HG02884 (cell line): ENCODE results near the gene EP400.

Experiments
- ATAC-seq: cut with Tn5 transposase; IDR thresholded peaks from one replicate; pipeline ENCODE4 v1.9.1; 2021; ENCODE audit warnings: mild to moderate bottlenecking, moderate library complexity; ENCODE audit not compliant: unreplicated experiment

The EP400 gene

DNA sequence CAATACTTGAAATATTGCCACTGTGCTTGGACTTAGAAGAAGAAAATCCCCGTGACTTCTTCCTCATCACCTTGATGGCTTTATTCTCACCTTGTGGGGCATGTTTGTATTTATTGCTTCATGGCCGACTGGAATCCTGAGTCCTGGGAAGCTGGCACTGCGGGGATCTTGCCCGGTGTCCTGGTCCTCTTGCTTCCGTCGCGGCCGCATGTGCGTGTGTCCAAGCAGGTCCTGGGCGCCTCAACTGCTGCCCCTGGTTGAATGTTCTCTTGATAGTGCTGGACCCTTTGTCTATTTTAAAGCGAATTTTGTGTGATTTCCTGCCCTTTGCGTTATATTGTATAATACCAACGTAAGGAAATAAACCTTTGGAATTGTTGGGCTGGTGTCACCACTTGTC lies 27.0 kb upstream of the EP400 start:
- no peak for ATAC-seq

DNA sequence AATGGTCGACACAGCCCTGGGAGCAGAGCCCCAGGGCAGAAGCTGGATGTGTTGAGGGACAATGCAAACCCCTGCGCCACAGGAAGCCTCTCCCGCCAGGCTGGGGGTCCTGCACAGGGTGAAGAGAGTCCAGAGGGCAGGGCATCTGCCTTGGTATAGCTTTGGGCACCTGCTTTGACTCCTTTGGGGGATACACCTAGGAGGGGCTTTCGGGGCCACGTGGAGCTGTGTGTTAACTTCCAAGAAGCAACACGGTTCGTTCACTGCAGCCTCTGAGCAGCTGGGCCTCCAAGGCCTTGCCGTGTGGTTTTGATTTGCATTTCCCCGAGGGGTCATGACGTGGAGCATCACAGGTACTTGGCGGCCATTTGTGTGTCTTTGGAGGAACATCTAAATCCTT lies 26.5 kb upstream of the EP400 start:
- peak; percentile 69 for ATAC-seq

DNA sequence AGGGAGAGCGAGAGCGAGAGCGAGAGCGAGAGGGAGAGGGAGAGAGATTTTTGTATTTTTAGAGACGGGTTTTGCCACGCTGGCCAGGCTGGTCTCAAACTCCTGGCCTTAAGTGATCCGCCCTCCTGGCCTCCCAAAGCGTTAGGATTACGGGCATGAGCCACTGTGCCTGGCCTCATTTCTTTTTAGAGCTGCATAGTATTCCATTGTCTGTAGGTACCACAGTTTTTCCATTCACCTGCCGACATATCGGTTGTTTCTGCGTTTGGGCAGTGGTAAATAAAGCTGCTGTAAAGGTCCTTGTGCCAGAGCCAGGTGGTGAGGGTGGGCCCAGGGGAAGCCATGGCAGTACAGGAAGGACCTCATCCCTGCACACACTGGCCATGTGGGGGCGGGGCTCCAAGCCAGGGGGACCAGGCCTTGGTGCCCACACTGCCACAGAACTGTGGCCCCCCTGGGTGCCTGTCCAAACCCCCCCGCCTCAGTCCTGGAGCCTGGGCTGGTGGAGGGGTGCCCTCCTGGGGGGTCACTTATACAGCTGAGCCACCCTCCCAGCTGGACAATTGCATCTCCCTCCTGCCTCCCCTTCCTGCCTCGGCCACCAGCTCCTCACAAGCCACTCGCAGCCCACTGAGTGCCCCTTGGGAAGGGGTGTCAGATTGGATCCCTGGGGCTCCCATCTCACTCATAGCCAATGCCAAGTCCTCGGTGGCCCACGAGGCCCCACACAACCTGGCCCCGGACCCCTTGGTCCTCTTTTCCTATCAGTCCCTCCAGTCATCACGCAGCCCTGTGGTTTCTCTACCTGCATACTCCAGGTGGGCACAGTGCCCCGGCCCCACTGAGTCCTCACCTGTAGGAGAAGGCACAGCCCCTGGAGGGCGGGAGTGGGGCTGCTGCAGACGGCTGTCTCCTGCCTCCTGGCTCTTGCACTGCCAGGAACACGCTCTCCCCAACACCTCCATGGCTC lies 22.3 kb upstream of the EP400 start:
- ATAC-seq = no peak

DNA sequence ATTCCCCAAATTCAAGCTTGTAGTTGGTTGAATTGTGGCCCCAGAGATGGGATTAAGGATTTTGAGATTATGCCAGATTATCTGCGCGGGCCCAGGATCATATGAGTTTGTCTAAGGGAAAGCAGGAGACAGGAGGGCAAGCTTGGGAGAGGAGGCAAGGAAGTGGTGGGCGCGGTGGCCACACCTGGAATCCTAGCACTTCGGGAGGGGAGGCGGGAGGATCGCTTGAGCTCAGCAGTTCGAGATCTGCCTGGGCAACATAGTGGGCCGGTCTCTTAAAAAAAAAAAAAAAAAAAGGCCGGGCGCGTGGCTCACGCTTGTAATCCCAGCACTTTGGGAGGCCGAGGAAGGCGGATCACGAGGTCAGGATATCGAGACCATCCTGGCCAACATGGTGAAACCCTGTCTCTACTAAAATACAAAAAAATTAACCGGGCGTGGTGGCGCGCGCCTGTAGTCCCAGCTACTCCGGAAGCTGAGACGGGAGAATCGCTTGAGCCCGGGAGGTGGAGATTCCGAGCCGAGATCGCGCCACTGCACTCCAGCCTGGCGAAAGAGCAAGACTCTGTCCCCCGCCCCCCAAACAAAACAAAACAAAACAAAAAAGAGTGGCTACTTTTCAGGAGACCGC lies 21.5 kb upstream of the EP400 start:
- no peak for ATAC-seq

DNA sequence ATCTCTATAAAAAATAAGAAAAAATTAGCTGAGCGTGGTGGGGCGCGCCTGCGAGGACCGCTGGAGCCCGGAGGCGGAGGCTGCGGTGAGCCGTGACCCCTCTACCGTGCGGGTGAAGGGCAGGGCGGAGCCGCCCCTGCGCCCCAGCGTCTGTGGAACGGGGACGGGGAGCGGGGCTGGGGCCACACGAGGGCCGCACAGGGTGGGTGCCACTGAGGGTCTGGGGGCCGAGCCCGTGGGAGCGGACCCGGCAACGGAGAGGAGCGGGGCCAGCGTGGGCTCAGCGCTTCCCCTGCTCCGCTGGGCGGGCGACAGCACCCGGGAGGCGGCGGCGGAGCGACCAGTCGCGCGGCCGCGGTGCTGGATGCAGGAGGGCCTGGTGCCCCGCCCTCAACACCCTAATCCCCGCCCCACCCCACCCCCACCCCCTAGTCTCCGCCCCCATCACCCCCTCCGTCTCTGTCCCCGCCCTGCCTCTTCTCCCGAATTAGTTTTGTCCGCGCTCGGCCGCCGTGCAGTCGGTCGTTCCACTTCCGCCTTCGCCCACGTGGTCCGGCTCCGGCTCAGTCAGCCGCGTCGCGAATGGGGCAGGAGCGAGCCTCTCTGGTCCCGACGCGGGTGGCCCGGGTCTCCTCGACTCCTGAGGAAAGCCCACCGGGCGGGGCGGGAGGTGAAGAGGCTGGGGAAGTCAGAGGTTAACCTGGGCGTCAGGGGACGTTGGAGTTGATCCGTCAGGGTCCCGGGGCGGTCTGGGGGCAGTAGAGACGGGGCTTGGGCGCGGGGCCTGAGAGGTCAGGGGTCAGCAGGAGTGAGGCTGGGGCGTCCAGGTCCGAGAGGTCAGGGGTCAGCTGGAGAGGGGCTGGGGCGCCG lies 20.8 kb upstream of the EP400 start, which contains the start of gene PUS1:
PUS1 (plus strand) TSS at position 566 of the 870 bp plus-strand sequence. CDS start 447 bp downstream, outside the sequence.
- peak; percentile 55 for ATAC-seq

DNA sequence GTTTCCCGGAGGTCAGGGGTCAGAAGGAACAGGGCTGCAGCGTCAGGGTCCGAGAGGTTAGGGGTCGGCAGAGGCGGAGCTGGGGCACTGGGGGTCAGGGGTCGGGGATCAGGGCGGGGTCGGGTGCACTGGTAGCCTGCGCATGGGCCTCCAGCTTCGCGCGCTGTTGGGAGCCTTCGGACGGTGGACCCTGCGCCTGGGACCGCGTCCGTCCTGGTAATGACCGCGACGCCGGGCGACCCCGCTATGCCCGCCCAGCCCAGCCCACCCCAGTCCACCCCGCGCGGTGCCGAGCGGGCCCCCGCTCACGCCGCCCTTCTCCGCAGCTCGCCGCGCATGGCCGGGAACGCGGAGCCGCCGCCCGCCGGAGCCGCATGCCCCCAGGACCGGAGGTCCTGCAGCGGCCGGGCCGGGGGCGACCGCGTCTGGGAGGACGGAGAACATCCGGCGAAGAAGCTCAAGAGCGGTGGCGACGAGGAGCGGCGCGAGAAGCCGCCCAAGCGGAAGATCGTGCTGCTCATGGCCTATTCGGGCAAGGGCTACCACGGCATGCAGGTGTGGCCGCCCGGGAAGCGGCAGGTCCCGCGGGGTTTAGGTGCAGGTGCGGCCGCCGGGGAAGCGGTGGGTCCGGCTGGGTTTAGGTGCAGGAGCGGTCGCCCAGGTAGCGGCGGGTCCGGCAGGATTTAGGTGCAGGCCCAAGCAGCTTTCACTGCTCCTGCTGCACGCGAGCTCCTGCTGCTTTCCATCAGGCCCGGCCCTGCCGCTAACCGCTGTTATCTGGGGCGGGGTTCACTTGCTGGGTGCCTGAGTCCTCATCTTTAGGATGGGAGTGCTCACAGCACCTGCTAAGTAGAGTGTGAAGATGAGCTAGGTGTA lies 19.9 kb upstream of the EP400 start:
- no peak for ATAC-seq

DNA sequence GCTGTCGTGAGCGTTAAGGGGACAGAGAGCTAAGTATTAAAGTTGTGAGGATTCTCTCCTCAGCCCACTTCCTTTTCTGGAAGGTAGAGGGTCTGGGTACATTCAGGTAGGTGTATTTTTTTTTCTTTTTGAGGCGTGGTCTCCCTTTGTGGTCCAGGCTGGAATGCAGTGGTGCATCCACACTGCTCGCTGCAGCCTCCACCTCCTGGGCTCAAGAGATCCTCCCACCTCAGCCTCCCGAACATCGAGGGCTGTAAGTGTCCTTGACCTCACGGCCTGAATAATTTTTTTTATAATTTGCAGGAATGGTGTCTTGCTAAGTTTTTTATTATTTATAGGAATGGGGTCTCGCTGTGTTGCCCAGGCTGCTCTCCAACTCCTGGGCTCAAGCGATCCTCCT lies 19.2 kb upstream of the EP400 start:
- ATAC-seq = no peak

DNA sequence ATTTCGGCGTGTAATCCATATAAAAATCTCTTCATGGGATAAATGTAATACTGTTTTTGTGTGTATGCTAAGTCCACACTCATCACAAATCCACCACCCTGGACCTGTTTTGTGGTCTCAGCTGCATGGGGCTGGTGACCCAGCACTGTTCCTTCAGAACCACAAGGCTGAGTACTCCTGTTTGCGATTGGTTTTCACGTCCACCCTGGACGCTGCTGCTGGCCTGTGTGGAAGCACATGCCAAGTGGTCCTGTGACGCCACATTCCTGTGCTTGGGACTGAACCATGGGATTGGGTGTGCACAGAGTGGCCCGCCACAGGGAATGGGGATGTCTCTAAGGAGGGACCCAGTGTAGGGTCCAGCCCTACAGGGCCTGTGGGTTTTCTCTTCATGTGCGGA lies 16.4 kb upstream of the EP400 start:
- no peak for ATAC-seq

DNA sequence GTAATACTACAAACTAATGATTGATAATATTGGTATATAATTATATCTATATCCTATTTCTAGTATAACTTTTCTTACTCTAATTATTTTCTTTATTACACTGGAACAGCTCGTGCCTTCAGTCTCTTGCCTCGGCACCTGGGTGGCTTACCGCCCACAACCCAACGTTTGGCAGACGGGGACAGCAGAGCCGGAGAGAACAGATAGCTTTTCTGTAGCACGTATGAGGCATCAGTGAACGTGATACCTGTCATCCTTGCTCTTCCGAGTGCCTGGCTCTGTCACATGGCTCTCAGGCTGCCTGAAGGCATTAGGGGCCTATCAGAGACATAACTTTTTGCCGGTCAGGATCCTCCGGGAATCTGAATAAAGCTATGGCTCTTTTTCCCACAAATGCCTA lies 15.2 kb upstream of the EP400 start:
- no peak for ATAC-seq

DNA sequence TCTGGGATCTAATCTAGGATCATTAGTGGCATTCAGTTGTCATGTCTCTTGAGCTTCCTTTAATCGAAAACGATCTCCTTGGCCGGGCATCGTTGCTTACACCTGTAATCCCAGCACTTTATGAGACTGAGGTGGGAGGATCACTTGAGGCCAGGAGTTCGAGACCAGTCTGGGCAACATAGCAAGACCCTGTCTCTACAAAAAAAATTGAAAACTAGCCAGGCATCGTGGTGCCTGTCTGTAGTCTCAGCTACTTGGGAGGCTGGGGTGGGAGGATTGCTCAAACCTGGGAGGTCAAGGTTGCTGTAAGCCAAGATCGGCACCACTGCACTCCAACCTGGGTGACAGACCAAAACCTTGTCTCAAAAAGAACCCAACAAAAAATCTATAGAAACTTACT lies 11.7 kb upstream of the EP400 start:
- ATAC-seq = no peak

DNA sequence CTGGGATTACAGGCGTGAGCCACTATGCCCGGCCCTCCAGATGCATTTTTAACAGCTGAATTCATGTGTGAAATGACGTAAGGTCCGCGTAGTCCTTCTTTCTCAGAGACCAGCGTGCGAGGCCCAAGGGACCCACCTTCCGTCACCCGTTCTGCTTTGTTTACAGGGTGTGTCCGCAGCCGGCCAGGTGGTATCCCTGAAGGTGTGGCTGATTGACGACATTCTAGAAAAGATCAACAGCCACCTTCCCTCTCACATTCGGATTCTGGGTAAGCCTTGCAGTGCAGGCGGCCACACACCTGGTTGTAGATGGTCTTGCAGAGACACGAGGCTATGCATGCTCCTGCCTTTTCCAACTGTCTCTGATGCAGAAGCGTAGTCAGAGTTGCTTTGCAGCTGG lies 10.7 kb upstream of the EP400 start:
- ATAC-seq = no peak

DNA sequence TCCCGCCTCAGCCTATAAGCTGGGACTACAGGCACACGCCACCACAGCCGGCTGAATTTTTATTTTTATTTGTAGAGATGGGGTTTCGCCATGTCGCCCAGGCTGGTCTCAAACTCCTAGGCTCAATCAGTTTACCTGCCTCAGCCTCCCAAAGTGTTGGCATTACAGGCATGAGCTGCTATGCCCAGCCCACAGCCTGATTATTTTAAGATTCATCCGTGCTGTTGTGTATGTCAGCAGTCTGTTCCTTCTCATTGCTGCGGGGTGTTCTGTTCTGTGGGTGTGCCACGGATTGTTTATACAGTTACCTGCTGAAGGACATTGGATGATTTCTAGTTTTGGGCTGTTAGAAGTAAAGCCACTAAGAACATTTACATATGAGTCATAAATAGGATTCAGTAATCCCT lies 9.6 kb upstream of the EP400 start:
- ATAC-seq = no peak

DNA sequence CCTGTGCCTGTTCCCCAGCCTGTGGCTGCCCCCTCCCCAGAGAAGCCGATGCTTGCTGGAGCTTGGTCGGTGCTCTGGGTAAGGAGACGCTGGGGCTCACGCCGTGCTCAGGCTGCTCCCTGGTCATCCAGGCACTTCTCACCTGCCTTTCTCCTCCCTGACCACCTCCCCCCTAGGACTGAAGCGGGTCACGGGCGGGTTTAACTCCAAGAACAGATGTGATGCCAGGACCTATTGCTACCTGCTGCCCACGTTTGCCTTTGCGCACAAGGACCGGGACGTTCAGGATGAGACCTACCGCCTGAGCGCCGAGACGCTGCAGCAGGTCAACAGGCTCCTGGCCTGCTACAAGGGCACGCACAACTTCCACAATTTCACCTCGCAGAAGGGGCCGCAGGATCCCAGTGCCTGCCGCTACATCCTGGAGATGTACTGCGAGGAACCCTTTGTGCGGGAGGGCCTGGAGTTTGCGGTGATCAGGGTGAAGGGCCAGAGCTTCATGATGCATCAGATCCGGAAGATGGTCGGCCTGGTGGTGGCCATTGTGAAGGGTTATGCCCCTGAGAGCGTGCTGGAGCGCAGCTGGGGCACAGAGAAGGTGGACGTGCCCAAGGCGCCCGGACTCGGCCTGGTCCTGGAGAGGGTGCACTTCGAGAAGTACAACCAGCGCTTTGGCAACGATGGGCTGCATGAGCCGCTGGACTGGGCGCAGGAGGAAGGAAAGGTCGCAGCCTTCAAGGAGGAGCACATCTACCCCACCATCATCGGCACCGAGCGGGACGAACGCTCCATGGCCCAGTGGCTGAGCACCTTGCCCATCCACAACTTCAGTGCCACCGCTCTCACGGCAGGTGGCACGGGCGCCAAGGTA lies 8.4 kb upstream of the EP400 start:
- ATAC-seq = no peak

DNA sequence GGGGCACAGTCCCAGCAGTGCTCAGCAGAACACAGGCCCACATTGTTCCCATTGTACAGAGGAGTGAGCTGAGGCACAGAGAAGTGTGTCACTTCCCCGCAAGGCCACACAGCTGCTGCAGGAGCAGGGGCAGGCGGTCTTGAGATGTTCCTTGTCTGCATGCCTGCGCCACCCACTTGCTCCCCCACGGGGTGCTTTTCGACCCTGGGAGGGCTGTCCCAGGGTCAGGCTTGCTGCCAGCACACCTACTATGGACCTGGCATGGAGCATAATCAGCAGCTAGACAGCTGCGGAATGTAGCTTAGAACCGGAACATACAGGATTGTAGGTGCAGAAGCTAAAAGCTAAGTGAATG lies 7.8 kb upstream of the EP400 start:
- no peak for ATAC-seq

DNA sequence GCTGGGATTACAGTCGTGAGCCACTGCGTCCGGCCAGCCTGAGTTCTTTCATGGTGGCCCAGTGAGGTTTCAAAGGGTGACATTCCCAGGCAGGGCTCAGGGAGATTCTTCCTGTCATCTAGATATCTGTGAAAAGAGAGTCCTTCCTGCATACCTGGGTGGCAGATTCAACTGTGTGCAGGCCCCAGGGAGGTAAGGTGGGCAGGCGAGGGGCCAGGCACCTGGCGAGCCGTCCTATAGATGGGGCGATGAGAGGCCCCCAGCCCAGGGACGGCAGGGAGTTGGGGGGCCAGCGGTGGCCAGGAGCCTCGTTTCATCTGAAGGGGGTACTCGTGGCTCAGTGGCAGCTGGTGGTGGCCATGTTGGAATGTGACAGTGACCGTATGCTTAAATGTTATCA lies 7.1 kb upstream of the EP400 start:
- ATAC-seq = no peak

DNA sequence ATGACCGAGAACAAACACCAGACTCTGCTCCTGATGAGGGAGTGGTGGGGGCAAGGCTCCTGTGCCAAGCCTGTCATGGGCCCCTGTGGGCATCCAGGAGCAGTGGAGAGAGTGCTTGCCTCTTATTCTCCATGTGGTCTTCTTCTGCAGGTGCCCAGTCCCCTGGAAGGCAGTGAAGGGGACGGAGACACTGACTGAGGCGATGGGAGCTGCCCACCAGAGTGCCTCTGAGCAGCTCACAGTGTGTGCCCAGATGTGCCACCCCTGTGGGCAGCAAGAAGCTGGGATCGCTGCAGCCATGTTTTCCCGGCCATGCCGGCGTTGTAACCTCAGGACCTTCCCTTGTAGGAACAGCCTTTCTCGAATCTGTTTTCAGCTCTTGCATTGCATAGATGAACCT lies 6.4 kb upstream of the EP400 start:
- ATAC-seq = no peak

DNA sequence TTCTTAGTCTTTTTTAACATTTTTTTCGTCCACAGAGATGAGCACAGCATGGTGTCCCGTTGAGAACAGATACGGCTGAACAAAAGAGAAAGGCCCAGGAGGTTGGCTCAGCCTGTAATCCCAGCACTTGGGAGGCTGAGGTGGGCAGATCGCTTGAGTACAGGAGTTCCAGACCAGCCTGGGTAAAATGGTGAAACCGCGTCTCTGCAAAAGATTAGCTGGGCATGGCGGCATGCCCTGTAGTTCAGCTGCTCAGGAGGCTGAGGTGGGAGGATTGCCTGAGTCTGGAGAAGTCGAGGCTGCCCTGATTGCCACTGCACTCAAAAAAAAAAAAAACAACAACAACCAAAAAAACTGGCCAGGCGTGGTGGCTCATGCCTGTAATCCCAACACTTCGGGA lies 5.9 kb upstream of the EP400 start:
- ATAC-seq = no peak

DNA sequence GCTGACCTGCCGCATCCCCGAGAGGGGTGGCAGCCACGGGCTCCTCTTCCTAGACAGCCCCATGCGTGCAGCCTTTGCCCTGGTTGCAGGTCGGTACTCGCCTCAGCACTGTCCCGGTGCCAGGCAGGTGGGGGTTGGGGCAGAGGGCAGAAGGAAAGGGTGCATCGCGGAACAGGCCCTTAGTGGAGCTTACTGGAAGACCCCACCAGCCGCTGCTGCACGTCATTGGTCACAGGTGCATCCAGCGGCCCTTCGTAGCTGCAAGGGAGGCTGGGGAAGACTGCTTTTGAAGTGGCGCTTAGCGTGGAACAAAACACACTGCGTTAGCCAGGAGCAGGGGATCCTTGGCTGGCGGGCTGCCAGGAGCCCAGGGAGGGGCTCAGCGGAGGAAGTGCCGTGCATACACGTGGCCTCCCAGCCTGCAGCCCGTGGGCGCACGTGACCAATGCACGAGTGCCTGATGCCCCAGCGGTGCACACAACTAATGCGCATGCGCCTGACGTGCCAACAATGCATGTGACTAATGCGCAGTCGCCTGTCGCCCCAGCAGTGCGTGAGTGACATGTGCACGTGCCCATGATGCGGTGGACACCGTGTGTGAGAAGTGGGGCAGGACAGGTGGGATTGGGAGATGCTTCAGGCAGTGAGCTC lies 5.0 kb upstream of the EP400 start:
- no peak for ATAC-seq

DNA sequence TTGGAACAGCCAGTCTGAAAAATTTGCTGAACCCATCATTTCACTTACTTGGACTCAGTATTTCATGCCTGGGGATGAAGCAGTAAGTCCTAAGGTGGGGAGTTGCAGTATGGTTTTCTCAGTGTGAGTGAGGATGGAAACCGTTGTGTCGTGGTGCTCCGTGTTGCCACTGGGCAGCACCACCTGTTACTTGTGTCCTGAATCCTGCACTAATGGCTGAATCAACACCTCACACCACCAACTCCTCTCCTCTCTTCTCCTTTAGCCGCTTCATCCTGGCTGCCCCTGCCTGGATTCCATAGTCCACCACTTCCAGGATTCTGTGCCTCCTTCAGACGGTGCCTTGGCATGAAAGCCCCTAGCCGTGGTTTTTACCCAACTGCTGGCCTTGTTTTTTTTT lies 3.0 kb upstream of the EP400 start:
- no peak for ATAC-seq
